NCI-H345 treated with DMSO at 0.1 percent for 48 hours (cell line): ENCODE results near the gene PFKL.
"Not testable (repeated sequence)": the region's sequence is repeated elsewhere in the genome, so short reads cannot be mapped to it uniquely, and the experiment has no call there.

Experiments
- DNase-seq: peaks from one replicate; lab custom pipeline; 2025; ENCODE audit not compliant: unreplicated experiment; lab: John Stamatoyannopoulos, UW

PFKL gene

DNA sequence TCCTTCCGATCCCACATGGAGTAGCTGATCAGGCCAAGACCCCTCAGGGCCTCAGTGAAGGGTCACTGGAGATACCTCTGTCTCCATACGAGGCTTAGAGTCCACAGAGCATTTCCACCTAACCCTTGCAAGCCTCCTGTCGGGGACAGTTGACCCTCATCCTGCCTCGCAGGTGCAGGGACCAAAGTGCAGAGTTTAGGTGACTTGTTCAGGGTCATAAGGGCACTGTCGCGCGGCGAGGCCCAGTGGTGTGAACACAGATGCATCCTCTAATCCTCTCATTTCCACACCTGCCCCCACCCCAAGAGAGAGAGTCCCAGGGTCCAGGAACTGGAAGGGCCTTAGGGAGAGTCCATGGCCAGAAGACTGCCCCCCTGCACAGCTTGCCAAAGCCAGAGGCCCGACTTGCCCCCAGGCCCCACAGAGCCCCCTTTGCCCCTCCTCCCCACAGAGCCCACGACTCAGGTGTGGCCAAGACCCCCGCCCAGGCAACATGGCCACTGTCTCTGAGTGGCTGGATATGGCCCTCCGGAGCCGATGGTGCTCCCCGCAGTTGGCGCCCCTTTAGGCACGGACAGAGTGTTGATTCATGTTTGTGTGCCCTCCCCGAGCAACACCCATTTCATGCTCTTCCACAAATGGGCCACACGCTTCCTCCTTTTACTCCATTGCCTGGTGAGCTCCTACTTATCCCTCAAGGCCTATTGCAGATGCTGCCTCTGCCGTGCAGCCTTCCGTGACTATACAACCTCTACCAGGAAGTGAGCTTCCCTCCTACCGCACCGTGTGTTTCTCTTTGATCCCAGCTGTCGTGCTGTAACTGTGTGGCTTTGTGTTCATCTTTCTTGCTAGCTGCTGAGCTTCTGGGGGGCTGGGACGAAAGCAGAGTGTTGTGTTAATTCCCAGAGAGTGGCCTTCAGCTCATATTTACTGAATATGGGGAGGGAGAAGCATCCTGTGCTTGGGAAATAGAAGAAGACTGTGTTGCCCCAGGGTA is 55.2 kb downstream of the PFKL start:
- no peak for DNase-seq

DNA sequence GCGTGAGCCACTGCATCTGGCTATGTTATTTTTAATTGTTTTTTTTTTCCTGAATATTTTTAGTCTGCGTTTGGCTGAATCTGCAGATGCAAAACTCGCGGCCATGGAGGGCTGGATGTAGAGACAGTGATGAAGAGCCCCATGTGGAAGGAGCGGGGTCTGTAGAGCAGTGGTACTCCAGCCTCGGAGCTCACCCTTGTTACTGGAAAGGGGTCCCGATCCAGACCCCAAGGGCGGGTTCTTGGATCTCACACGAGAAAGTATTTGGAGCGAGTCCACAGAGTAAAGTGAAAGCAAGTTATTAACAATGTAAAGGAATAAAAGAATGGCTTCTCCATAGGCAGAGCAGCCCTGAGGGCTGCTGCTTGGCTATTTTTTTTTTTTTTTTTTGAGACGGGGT is 56.3 kb downstream of the PFKL start:
- no peak for DNase-seq

DNA sequence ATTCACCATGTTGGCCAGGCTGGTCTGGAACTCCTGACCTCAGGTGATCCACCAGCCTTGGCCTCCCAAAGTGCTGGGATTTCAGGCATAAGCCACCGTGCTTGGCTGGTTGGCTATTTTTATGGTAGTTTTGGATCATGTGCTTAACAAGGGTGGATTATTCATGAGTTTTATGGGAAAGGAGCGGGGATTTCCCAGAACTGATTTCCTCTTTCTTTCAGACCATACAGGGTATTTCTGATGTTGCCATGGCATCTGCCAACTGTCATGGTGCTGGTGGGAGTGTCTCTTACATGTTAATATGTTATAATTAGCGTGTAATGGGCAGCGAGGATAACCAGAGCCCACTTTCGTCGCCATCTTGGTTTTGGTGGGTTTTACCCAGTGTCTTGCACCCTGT is 56.8 kb downstream of the PFKL start:
- DNase-seq, result no peak

DNA sequence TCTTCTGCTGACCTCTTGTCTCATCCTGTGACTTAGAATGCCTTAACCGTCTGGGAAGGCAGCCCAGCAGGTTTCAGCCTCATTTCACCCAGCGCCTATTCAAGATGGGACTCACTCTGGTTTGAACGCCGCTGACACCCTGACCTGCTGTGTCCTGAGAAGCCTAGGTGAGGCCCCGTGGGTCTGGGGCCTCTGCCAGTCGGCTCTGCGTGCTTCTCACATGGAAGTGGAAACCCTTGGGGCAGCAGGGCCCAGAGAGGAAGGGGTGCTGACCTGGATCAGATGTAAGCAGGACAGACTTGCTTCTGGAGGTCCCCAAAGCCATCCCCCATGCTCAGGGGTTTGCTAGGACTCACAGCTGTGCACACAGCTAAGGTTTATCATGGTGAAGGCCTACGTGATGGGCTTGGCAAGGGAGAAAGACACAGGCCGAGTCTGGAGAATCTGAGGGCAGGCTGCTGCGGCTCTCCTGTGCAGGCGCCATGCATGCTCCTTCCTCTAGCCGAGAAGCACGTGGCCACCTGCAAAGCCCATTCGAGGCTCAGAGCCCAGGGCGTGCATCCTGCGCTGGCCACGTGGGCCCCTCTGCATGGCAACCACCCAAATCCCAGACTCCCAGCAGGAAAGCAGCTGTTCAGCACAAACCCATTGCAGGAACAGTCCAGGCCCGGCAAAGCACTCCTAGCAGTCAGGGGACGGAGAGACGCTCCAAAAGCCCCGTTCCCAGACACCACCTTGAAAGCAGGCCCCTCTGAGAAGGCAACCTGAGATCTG is 57.4 kb downstream of the PFKL start:
- DNase-seq, result no peak

DNA sequence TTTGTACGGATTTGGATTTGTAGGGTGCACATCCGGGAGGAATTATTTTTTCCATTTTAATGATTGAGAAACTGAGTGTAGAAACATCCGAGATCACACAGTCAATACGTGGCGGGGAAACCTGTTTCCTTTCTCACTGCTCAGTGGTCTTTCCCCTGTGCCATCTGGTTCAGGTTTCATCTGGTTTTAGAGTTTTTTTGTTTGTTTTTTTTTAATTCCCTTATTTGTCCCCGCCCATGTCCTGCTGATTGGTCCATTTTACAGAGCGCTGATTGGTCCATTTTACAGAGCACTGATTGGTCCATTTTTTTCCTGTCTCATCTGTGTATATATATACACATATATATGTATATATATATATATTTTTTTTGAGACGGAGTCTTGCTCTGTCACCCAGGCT is 59.5 kb downstream of the PFKL start:
- no peak for DNase-seq

DNA sequence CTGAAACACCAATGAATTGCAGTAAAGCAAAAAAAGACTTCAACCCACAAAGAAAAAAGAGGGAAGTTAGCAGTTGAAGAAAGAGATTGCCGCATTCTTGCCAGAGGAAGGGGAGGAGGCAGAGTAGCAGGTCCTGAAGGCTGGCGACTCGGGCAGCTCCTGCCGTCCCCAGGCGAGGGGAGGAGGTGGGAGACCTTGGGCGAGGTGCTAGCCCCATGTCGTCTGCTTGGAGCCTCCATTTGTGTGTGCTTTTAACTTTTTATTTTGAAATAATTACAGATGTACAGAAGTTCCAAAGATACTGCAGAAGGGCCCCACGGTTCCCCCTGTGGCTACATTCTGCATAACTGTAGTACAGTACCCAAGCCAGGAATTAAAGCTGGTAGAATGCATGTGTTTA is 60.3 kb downstream of the PFKL start:
- no peak for DNase-seq

DNA sequence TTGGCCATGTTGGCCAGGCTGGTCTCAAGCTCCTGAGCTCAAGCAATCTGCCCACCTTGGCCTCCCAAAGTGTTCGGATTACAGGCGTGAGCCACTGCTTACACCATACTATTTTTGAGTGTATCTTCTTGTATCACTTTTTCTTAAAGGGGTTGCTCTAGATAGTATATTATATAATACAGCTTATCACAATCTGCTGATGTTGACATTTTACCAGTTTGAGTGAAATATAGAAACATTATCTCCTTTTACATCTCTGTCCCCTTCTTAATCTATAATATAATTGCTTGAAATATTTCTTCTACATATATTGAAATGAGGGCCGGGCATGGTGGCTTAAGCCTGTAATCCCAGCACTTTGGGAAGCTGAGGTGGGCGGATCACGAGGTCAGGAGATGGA is 62.0 kb downstream of the PFKL start:
- not testable (repeated sequence) for DNase-seq

DNA sequence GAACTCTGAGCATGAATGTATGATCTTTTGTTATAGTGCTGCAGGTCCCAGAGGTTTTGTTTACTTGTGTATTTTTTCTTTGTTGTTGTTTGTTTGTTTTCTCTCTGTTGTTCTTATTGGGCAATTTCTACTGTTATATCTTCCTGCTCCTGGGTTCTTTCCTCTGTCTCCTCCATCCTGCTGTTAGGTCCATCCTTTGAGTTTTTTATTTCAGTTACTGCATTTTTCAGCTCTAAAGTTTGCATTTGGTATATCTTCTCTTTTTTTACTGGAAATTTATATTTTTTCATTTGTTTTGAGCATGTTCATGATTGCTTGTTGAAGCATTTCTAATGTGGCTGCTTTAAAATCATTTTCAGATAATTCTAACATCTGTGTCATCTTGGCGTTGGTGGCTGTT is 63.4 kb downstream of the PFKL start:
- no peak for DNase-seq

DNA sequence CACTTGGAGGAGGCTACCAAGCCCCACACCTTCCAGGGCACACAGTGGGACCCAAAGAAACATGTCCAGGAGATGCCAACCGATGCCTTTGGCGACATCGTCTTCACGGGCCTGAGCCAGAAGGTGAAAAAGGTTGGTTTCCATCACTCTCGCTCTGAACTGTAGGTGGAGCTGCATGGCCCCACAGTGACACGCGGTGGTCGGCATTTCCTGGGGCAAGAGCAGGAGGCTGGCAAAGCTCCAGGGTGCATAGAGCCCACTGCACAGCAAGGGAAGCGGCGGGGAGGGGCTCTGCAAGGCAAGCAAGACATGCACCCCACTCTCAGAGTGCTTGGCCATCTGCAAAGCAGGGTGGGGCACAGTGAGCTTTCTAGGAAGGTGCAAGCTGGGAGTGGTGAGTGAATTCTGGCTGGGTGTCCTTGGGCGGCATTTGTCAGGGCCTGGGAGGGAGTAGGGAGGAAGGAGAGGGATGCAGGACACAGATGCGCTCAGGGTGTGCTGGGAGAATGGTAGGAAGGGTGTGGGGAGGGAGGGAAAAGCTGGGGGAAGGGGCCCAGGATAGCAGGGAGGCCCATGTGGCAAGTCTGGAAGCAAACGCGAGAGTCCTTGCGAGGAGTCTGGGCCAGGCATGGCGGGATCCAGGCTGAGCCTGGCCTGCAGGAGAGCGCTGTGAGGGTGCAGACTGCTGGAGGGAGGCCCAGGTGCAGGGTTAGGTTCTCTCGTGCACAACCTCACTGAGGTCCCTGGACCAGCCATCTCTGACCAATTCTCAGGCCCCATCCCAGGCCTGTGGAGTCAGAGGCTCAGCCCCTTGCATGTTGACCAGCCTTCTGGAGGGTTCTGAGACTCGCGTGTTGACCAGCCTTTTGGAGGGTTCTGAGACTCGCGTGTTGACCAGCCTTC is 64.5 kb downstream of the PFKL start:
- DNase-seq, result no peak

DNA sequence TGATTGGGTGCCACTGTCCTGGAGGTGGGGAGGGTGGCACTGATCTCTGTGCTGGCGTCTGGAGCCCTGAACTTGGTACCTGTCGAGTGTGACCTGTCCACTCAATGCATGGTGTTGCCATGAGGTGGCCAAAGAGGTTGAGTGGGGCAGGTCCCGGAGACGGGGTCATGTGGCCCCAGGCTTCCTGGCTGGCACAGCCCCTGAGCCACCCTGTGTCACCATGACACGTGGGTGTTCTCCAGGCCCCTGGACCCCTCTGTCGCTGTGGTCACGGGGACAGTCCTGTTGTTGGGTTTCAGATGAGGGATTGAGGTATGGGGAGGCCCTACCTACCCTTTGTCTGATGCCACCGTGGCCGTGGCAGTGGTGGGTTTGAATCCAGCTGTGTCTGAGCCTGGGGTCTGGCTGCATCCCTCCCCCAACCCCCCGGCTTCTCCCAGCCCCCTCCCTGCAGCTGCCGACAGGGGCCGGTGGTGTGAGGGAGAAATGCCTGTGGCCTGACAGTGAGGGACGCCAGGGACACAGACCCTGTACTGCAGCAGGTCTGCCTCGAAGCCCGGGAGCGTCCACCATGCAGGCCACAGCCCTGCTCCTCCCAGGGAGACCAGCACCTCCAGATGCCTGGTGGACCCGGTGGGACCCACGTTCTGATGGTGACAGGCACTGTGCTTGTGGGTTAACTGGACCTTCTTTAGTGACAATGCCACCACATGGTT is 65.6 kb downstream of the PFKL start:
- no peak for DNase-seq

DNA sequence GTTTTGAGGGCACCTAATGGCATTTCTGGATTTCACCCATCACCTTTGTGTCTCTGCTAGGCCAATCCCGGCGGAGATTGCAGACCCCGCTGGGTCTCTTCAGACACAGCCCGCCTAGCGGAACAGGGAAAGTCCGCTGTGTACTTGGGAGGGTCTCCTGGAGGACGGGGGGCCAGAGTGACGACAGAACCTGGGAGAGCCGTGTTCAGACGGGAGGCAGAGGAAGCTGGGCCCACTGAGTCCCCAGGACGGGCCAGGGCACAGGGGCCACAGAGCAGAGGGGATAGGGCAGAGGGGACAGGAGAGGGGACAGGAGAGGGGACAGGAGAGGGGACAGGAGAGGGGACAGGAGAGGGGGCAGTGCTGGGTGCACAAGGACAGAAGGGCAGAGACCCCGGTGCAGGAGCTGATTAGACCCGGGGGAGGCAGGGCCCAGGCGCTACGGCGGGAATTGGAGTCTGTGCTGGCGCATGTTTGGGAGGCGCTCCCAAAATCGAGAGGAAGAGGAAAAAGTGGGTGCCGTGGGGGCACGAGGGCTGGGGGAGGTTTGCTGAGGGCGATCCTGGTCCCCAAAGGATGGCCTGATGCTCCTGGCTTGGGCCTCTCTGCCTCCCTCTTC is 66.2 kb downstream of the PFKL start:
- no peak for DNase-seq

DNA sequence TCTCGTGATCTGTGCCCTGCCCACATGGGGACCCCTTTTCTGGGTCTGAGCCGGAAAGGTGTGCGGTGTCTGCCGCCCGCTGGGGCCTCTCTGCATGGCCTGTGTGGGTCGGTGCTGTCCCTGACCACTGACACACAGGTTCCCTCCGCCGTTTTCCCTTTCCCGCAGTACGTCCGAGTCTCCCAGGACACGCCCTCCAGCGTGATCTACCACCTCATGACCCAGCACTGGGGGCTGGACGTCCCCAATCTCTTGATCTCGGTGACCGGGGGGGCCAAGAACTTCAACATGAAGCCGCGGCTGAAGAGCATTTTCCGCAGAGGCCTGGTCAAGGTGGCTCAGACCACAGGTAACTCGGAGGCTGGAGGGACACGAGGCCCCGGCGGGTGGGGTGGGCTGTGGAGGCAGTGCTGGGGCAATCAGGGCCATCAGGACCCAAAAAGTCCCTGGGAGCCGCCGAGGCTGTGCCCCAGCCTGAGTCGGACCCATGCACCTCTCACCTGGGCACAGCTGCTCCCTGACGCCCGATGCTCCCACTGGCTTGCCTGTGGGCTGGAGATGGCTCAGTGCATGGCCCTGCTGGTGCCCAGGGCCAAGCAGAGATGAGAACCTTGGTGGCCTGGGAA is 66.8 kb downstream of the PFKL start:
- no peak for DNase-seq

DNA sequence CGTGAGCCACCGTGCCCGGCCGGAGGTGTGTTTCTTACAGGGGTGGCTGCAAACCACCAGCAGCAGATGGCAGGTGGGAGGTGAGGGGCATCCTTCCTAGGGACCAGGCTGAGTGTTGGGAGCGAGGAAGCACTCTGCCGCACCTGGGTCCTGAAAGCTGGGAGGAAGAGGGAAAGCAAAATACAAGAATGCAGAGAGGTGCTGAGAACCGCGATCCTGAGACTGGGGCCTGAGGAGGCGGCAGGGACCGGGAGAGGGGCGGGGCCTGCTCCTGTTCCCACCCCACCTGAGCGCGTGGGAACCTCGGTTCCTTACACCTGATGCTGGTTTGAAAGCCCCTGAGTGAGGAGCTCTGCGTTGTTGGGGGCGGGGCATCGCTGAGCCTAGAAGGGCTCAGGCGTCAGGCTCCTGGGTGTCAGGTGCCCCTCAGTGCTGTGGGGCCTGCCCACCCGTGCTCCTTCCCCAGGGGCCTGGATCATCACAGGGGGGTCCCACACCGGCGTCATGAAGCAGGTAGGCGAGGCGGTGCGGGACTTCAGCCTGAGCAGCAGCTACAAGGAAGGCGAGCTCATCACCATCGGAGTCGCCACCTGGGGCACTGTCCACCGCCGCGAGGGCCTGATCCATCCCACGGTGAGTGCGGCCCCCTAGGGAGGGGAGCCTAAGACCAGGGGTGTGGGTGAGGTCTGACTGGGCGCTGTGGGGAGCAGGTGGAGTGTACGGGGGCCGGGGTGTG is 69.0 kb downstream of the PFKL start:
- peak; percentile 22 for DNase-seq

DNA sequence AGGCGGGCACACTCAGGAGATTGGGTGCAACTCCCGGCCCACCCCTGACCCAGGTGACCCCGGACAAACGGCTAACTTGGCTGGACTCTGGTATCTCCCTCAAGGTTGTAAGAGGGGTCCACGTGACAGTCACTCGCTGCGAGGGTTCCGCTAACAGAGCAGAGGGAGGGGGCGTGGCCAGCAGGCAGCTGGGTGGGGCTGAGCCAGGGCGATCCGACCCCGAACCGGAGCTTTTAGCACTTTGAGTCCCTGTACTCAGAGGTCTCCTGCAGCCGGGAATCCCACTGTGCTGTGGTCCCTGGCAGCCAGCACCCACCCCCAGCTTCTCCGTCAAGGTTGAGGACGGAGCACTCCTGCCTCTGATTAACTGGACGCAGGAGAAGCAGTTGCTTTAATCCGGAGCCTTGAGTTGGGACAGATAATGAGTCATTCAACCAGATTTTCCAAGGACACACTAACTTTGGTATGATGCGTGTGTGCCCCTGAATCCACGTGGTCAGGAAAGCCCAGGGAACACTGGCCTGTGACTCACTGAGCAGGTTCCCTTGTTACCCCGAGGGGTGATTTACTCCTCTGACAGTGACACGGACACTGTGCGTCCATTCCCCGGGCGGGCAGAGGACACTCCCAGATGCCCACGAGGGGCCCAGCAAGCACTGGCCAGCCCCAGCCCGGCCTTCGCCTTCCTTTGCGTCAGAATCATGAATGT is 70.3 kb downstream of the PFKL start:
- peak; percentile 15 for DNase-seq

DNA sequence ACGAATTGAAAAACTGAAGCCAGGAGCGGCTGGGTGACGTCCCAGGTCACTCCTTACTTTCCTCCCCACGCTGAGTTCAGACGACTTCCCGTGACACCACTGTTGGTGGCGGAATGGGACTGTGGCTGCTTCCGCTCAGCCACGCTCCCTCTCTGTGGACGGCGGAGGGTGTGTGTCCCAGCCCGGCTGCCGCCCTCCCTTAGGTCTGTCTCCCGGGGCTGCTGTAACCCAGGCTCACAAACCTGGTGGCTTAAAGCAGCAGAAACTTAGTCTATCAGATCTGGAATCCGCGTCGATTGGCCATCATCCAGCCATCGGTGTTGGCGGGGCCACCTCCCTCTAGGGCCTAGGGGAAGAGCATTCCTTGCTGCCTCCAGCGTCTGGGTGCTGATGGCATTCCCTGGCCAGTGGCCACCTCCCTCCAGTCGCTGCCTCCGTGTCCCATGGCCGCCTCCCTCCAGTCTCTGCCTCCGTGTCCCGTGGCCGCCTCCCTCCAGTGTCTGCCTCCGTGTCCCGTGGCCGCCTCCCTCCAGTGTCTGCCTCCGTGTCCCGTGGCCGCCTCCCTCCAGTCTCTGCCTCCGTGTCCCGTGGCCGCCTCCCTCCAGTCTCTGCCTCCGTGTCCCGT is 71.0 kb downstream of the PFKL start:
- no peak for DNase-seq

DNA sequence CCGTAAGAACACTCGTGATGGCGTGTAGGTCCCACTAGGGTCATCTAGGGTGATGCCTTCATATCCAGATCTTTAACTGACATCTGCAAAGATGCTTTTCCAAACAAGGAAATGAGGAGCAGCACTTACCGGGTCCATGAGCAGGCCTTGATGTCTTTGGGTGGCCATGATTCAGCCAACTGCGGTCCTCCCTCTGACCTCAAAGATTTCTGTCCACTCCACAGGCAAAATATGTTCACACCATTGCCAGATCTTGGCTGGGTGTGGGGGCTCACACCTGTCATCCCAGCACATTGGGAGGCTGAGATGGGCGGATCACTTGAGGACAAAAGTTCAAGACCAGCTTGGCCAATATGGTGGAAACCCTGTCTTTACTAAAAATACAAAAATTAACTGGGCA is 71.7 kb downstream of the PFKL start:
- DNase-seq, result no peak

DNA sequence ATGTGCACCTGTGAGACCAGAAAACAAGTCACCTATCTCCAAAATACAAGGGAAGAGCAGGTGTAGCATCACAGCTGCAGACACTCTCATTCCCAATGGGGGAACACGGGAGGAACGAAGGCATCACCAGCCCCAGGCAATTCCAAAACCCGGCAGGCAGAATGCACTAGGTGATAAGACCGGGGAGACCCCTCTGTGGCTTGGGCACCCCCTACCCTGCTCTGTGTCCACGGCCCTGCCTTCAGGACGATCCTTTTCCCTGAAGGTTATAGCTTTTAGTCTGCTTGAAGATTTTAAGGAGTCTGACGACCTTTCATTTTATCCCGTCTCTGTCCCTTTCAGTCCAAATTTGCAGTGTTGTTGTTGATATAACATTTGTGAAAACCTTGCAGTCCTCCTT is 72.8 kb downstream of the PFKL start:
- no peak for DNase-seq
